HG03432 (cell line): Measurements from ENCODE around the gene POLD2.

Source experiments
- ATAC-seq: cut with Tn5 transposase; IDR thresholded peaks from one replicate; pipeline ENCODE4 v1.9.1; 2021; ENCODE audit warnings: mild to moderate bottlenecking, moderate library complexity; ENCODE audit not compliant: unreplicated experiment

Gene POLD2

GRCh38 chr7:44114586-44115310, 8.6 kb downstream of the POLD2 start:
- no peak for ATAC-seq

DNA sequence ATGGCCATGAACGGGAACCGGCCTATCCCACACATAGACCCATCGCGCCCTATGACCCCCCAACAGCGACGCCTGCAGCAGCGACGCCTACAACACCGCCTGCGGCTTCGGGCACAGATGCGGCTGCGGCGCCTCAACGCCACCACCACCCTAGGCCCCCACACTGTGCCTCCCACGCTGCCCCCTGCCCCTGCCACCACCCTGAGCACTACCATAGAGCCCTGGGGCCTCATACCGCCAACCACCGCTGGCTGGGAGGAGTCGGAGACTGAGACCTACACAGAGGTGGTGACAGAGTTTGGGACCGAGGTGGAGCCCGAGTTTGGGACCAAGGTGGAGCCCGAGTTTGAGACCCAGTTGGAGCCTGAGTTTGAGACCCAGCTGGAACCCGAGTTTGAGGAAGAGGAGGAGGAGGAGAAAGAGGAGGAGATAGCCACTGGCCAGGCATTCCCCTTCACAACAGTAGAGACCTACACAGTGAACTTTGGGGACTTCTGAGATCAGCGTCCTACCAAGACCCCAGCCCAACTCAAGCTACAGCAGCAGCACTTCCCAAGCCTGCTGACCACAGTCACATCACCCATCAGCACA, 9.5 kb downstream of the POLD2 start:
- no peak for ATAC-seq

- ATAC-seq: no peak
Measured at GRCh38 chr7:44112997-44113763, 10.2 kb downstream of the POLD2 start.

DNA sequence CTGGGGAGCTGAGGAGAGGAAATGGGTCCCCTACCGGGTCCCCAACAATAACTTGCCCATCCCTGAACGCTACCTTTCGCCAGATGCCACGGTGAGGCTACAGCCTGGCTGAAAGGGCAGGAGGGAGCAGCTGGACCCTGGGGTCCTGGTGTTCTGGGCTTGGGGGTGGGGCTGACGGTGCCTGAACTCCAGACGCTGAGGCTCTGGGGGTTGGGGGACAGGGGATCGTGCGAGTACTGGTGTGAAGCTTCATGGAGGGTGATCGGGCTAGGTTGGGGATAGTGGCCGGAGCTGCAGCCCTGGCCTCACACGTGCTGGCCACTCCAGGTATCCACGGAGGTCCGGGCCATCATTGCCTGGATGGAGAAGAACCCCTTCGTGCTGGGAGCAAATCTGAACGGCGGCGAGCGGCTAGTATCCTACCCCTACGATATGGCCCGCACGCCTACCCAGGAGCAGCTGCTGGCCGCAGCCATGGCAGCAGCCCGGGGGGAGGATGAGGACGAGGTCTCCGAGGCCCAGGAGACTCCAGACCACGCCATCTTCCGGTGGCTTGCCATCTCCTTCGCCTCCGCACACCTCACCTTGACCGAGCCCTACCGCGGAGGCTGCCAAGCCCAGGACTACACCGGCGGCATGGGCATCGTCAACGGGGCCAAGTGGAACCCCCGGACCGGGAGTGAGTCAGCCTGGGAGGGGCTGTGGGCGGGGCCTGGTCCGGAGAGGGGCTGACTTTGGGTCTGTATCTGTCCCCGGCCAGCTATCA, 10.9 kb downstream of the POLD2 start:
- ATAC-seq: no peak

DNA sequence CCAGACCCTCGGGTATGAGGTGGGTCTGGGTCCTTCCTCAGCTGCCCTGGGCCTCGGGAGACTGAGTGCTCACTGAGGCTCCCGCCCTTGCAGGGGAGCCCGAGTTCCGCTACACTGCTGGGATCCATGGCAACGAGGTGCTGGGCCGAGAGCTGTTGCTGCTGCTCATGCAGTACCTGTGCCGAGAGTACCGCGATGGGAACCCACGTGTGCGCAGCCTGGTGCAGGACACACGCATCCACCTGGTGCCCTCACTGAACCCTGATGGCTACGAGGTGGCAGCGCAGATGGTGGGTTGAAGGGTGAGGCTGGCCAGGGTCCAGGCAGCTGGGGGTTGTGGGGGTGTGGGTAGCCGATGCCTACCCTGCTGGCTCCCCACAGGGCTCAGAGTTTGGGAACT, 11.6 kb downstream of the POLD2 start:
- ATAC-seq: no peak

DNA sequence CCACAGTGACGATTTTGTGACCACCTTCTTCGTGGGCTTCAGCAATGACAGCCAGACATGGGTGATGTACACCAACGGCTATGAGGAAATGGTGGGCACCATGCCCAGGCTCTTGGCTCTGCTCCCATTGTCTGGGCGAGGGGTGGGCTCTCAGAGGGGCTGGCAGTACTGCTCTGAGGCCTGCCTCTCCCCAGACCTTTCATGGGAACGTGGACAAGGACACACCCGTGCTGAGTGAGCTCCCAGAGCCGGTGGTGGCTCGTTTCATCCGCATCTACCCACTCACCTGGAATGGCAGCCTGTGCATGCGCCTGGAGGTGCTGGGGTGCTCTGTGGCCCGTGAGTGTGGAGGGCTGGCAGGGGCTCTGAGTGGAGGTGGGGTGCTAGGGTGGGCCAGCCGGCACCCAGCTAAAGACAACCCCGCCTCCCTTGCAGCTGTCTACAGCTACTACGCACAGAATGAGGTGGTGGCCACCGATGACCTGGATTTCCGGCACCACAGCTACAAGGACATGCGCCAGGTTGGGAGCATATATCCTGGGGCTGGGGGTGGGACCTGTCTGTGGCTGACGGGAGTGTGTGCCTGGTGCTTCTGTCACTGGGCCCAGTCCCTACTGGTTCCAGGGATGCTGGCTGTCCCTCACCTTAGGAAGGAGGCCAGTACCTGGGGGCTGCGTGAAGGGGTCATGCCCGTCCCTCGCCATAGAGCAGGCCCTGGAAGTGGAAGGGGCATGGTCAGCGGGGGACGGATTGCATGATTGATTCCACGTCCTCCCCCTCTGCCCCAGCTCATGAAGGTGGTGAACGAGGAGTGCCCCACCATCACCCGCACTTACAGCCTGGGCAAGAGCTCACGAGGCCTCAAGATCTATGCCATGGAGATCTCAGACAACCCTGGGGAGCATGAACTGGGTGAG, 12.4 kb downstream of the POLD2 start:
- ATAC-seq: no peak

- ATAC-seq: no peak
Measured at GRCh38 chr7:44109991-44110390, 13.4 kb downstream of the POLD2 start.

- ATAC-seq: no peak
Measured at GRCh38 chr7:44108768-44109750, 14.3 kb downstream of the POLD2 start.

DNA sequence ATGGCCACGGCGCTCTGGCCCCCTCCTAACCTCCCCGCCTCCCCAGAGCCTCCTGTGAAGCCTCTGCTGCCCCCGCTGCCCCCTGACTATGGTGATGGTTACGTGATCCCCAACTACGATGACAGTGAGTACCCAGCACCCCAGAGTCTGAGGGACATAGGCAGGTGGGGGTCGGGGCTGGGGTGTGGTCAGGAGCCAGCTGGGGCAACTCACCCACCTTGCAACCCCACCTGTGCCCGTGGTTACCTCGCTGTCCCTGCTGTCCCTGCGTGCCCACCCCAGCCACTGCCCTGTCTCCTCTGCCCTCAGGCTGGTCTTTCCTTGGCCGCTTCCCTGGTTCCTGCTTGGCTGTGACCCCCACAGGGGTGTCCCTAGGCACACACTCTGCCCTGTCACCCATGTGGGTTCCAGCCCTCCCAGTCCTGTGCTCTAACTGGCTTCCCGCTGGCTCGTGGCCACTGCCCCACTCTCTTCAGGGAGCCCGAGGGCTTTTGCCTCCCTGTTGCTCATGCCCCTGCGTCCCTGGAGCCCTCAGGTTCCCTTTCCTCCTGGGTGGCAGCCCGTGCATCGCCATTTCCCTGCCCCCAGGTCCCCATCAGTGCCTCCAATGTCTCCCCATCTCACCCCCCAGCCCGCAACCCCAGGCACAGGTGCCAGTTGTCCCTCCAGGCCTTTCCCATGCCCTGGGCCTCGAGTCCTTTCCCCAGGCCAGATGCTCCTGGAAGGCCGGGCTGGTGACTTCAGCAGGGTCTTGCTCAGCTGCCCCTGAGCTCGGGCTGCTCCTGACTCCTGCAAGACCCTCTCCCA, 15.2 kb downstream of the POLD2 start:
- no peak for ATAC-seq

- ATAC-seq: no peak
Measured at GRCh38 chr7:44107116-44107960, 16.0 kb downstream of the POLD2 start.

DNA sequence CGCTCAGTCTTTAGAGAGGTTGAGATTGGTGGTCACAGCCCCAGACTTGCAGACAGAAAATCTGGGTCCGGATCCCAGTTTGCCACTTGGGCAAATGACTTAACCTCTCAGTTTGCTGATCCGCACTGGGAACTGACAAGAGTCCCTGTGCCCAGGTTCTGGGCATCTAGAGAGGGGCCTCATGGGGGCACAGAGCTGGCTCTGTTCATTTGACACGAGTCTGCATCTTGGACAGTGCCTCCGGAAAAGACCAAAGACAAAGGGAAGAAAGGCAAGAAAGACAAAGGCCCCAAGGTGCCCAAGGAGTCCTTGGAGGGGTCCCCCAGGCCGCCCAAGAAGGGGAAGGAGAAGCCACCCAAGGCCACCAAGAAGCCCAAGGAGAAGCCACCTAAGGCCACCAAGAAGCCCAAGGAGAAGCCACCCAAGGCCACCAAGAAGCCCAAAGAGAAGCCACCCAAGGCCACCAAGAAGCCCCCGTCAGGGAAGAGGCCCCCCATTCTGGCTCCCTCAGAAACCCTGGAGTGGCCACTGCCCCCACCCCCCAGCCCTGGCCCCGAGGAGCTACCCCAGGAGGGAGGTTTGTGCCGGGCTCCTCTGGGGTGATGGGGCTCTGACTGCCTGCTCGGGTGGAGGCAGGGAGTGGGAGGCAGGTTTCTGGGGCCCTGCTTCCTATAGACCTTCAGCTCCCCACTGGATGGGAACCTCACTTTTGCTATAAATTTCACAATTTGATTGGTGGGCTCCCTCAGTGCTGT, 16.9 kb downstream of the POLD2 start:
- ATAC-seq: no peak

- no peak for ATAC-seq
Measured at GRCh38 chr7:44105832-44106231, 17.5 kb downstream of the POLD2 start.

DNA sequence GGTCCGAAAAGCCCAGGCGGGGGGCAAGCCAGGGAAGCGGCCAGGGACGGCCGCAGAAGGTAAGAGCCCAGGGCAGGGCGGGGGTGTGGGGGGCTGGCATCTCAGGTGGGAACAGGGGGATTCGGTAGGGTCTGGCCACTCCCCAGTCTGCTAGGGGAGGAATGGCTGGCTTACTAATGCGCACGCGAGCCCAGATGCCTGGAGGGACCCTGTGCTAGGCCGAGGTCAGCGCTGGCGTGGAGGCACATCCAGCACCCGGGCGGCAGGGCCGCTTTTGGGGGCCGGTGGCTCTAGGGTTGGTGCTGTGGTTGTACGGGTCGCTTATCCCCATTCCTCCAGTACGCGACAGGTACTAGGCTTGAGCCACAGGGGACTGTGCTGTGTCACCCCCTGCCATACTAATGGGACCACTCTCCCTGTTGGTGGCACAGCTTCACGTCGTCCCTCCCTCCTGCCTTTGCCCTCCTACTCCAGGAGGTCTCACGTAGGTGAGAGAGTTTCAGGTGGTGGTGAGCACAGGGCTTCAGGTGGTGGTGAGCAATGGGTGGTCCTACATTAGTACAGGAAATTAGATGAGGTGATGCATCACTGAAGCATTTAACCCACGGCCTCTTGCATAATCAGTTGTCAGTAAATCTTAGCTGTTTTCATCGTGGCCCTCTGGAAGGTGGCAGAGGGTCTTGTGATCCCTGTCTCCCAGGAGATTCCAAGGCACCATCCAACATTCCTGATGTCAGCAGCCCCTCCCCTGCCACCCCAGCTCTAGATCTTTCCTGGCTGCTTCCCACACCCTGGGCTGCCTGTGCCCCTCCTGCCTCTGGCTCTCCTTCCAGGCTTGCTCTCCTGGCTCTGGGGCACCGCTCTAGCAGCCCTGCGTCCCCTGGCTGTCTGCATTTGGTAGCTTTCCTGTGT, 18.2 kb downstream of the POLD2 start:
- ATAC-seq: no peak

DNA sequence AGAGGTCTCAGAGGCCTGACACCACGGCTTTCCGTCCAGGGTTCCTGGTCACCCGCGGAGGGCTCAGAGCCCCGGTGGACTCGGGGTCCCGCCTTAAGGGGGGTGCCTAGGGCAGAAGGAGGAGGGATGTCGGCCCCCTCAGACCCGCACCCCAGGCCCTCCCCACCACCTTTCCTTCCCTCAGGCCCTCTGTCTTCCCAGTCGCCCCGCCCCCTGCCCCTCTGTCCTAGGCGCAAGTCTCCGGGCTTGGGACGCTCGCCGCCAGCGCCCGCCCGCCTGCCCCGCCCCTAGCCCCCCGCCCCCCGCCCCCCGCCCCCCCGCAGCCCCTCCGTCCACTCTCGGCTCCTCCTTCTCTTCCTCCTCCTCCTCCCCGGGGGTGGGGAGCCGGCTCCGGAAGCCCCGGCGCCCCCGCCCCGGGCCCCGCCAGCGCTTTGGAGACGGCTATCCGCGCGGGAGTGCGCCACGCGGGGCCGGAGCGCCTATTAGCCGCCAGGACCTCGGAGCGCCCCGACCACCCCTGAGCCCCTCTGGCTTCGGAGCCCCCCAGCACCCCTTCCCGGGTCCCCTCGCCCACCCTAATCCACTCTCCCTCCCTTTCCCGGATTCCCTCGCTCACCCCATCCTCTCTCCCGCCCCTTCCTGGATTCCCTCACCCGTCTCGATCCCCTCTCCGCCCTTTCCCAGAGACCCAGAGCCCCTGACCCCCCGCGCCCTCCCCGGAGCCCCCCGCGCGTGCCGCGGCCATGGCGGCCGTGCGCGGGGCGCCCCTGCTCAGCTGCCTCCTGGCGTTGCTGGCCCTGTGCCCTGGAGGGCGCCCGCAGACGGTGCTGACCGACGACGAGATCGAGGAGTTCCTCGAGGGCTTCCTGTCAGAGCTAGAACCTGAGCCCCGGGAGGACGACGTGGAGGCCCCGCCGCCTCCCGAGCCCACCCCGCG, 19.2 kb downstream of the POLD2 start, which contains the start of gene AEBP1:
Gene AEBP1, plus strand, starts transcription at position 423 of the 937 bp plus-strand sequence. Its CDS starts 321 bp downstream, at position 744.
- no peak for ATAC-seq
